ENCODE data around the gene DIAPH3.

DIAPH3 gene

DNA sequence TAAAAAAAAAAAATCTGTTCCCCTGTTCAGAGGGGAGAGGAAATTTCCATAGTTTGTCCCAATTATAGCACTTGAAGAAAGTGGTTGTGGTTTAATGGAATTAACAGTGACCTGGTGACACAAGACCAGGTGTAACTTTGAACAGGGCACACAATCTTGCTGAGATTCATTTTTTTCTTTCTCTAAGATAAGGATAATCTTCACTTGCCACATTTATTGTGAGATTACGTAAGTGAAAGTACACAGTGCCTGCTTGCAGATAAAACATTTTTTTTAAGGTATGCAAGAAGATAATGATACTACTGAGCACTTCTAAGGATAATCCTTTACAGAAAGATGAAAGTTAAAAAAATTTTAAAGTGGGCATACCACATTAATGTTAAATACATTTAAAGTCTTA, 448.1 kb downstream of the DIAPH3 start:
- Histone ChIP-seq H3K4me1 (ENCODE audit: control insufficient read depth, insufficient read depth, low read length) (no peaks in the 10 kb centered on the region), H3K9me3 (ENCODE audit: control insufficient read depth, low read length) (no peaks in the 10 kb centered on the region), H3K27ac (ENCODE audit: insufficient read depth, low read depth, low read length, poor library complexity, severe bottlenecking) (no peak overlapping the region), H3K27me3 (ENCODE audit: control insufficient read depth, insufficient read depth, low read length, poor library complexity, severe bottlenecking) (no peaks in the 10 kb centered on the region), H3K36me3 (ENCODE audit: control insufficient read depth, insufficient read depth, low read length) (no peaks in the 10 kb centered on the region), H3K4me3 (ENCODE audit: insufficient read depth, low read depth, low read length) (no peak overlapping the region)
- WGBS, 2 experiments, result 80% methylated on average over 1 of the region's 1 CpG; no CpG with 5 or more reads in 1 of the 2 experiments

DNA sequence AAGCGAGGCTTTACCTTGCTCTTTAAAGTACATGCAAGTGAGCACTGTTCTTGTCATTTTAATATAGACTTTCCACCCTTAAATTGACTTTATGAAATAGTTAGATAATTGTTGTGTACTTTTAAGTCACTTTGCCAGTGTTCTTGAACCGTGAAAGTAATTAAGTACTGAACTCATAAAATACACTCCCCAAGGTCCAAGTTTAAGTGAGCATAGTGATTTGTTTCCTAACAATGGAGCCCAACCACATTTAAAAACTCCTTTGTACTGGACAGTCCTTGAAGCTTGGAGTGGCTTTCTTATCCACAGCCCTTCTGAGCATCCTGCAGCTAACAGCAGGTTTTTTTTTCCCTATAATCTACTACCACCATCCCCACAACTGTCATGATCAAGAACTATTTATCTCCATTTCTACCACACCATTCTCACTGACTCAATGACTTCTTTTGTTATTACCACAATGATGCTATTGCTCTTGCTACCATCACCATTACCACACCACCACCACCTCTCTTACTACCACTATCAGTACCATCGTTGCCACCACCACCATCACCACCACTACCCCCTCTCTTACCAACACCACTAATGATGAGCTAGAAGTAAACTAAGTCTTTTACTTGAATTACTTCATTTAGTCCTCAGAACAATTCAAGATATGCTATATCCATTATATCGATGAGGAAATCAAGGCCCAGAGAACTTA, 452.6 kb downstream of the DIAPH3 start:
- Histone ChIP-seq H3K36me3 (ENCODE audit: control insufficient read depth, insufficient read depth, low read length) (no peaks in the 10 kb centered on the region), H3K27ac (ENCODE audit: insufficient read depth, low read depth, low read length, poor library complexity, severe bottlenecking) (no peak overlapping the region)
- 92 to 96% methylated on average over 4 of the region's 4 CpGs for WGBS, 2 experiments

DNA sequence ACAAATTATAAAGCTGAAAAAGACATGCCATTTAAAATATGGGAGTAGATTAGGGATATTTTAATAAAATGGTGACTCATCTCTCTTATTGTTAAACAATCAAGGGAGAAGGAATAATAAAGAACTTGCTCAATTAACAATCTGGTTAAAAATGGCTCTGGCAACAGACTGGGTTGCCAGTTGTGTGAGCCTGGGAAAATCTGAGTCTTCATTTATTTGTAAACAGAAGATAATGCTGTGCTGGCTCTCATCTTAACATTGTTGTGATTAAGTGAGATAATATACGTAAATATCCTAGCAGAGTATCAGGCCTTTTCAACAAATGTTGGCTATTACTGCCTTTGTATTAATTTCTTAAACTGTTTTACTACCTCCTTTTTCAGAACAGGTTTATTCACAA, 453.3 kb downstream of the DIAPH3 start:
- Histone ChIP-seq H3K27me3 (ENCODE audit: control insufficient read depth, insufficient read depth, low read length, poor library complexity, severe bottlenecking) (no peaks in the 10 kb centered on the region), H3K9me3 (ENCODE audit: control insufficient read depth, low read length) (no peaks in the 10 kb centered on the region), H3K4me3 (ENCODE audit: insufficient read depth, low read depth, low read length) (no peak overlapping the region), H3K27ac (ENCODE audit: insufficient read depth, low read depth, low read length, poor library complexity, severe bottlenecking) (no peak overlapping the region), H3K36me3 (ENCODE audit: control insufficient read depth, insufficient read depth, low read length) (no peaks in the 10 kb centered on the region), H3K4me1 (ENCODE audit: control insufficient read depth, insufficient read depth, low read length) (no peaks in the 10 kb centered on the region)
- 92% methylated on average over 1 of the region's 1 CpG; no CpG with 5 or more reads in 1 of the 2 experiments for WGBS, 2 experiments

More for the DNA sequence above, 452.6 kb downstream of the DIAPH3 start:
- H3K9me3 ChIP-seq (ENCODE audit: control insufficient read depth, low read length), result no peaks in the 10 kb centered on the region
- no peaks in the 10 kb centered on the region for H3K27me3 ChIP-seq (ENCODE audit: control insufficient read depth, insufficient read depth, low read length, poor library complexity, severe bottlenecking)
- H3K4me1 ChIP-seq (ENCODE audit: control insufficient read depth, insufficient read depth, low read length), result no peaks in the 10 kb centered on the region
- H3K4me3 ChIP-seq (ENCODE audit: insufficient read depth, low read depth, low read length), result no peak overlapping the region

DNA sequence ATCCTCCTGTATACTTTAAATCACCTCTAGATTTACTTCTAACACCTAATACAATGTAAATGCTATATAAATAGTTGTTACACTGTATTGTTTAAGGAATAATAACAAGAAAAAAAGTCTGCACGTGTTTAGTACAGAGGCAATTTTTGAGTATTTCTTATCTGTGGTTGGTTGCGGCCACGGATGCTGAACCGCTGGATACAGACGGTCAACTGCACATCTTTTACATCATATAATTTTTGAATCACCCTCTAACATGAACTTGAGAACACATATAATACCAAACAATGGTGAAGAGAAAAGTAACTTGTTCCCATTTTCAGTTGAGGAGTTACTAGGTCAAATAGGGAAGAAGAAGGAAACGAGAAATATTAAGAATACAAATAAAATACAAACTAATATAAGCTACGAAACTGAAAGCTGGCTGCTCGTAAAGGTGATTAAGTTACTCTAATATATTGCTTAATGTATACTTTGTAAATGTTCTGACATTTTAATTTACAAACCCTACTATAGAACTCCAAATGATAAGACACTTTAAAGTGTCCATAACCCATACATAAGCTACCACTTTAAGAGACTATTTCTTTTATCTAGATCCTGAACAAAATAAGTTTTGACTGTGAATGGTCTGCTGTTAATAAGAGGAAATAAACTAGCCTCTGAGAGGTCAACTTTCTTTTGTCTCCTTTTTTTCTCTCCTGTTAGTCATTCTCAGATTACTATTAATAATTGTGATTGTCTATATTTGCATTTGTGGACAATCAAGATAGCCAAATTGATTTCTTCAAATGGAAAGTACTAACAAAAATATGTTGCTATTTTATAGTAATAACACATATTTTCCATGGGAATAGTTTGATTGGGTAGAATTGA, 457.4 kb downstream of the DIAPH3 start:
- no peak overlapping the region for H3K4me3 ChIP-seq (ENCODE audit: insufficient read depth, low read depth, low read length)
- no peaks in the 10 kb centered on the region for H3K4me1 ChIP-seq (ENCODE audit: control insufficient read depth, insufficient read depth, low read length)
- H3K36me3 ChIP-seq (ENCODE audit: control insufficient read depth, insufficient read depth, low read length), result no peaks in the 10 kb centered on the region
- H3K9me3 ChIP-seq (ENCODE audit: control insufficient read depth, low read length), result no peaks in the 10 kb centered on the region
- 95 to 100% methylated on average over 1 to 6 of the region's 8 CpGs for WGBS, 2 experiments
- H3K27me3 ChIP-seq (ENCODE audit: control insufficient read depth, insufficient read depth, low read length, poor library complexity, severe bottlenecking), result no peaks in the 10 kb centered on the region
- H3K27ac ChIP-seq (ENCODE audit: insufficient read depth, low read depth, low read length, poor library complexity, severe bottlenecking), result no peak overlapping the region

DNA sequence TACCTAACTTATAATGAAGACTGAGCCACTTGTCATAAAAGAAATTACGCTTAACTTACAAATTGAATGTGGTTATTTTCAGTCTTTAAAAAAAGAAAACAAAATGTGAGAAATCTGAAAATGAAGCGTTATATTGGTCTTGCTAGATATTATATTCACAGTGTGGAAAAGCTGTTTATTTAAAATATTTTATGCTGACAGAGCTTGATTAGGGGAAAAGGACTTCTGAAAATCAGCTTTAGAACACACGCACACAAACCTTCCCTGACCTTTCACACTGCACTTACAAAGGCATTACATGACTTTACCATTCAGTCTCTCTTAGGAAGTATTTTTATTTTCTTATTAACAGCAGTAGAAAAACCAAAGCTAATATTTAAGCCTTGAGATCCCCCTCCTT, 461.5 kb downstream of the DIAPH3 start:
- no peaks in the 10 kb centered on the region for H3K27me3 ChIP-seq (ENCODE audit: control insufficient read depth, insufficient read depth, low read length, poor library complexity, severe bottlenecking)
- no peak overlapping the region for H3K4me3 ChIP-seq (ENCODE audit: insufficient read depth, low read depth, low read length)
- 92 to 100% methylated on average over 2 to 3 of the region's 3 CpGs for WGBS, 2 experiments
- H3K4me1 ChIP-seq (ENCODE audit: control insufficient read depth, insufficient read depth, low read length), result no peaks in the 10 kb centered on the region
- no peaks in the 10 kb centered on the region for H3K36me3 ChIP-seq (ENCODE audit: control insufficient read depth, insufficient read depth, low read length)
- H3K27ac ChIP-seq (ENCODE audit: insufficient read depth, low read depth, low read length, poor library complexity, severe bottlenecking), result no peak overlapping the region
- no peaks in the 10 kb centered on the region for H3K9me3 ChIP-seq (ENCODE audit: control insufficient read depth, low read length)

DNA sequence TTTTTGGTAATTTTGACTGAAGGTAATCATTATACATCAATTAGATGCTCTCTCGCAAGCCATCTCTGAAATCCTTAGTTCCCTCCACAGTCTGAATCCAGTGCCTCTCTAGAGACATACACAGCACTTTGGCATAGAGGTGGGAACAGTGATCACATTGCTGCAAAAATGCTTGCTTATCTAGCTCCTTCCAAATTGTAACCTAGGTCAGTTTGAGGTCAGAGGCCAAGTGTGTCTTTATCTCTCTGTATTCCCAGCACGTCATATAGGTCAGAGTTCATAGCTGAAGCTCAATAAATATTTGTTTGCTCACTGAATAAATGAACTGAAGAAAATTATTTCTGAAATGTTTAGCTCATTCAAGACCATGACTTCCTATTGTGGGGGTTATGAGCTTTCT, 462.5 kb downstream of the DIAPH3 start:
- 91 to 95% methylated on average over 2 of the region's 2 CpGs for WGBS, 2 experiments
- Histone ChIP-seq H3K36me3 (ENCODE audit: control insufficient read depth, insufficient read depth, low read length) (no peaks in the 10 kb centered on the region), H3K27me3 (ENCODE audit: control insufficient read depth, insufficient read depth, low read length, poor library complexity, severe bottlenecking) (no peaks in the 10 kb centered on the region), H3K27ac (ENCODE audit: insufficient read depth, low read depth, low read length, poor library complexity, severe bottlenecking) (no peak overlapping the region), H3K9me3 (ENCODE audit: control insufficient read depth, low read length) (no peaks in the 10 kb centered on the region), H3K4me3 (ENCODE audit: insufficient read depth, low read depth, low read length) (no peak overlapping the region), H3K4me1 (ENCODE audit: control insufficient read depth, insufficient read depth, low read length) (no peaks in the 10 kb centered on the region)

DNA sequence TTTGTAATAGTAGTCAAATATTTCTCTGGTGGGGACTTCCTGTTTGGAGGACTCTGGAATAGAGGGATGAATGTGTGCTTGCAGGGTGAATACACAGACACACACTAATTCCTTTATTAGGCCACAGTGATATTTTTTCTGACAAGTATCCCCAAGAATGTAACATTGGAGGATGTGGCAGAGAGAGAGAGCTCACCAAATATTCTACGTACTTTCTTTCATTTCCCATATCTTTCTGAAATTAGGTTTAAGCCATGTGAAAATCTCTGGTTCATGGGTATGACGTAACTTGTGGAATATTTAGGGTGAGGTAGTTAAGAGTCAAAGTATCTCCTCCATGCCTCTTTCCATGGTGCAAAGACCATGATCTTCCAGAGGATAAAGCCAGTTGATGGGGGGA, 463.4 kb downstream of the DIAPH3 start:
- Histone ChIP-seq H3K27ac (ENCODE audit: insufficient read depth, low read depth, low read length, poor library complexity, severe bottlenecking) (no peak overlapping the region), H3K4me3 (ENCODE audit: insufficient read depth, low read depth, low read length) (no peak overlapping the region), H3K27me3 (ENCODE audit: control insufficient read depth, insufficient read depth, low read length, poor library complexity, severe bottlenecking) (no peaks in the 10 kb centered on the region), H3K9me3 (ENCODE audit: control insufficient read depth, low read length) (no peaks in the 10 kb centered on the region), H3K4me1 (ENCODE audit: control insufficient read depth, insufficient read depth, low read length) (no peaks in the 10 kb centered on the region), H3K36me3 (ENCODE audit: control insufficient read depth, insufficient read depth, low read length) (no peaks in the 10 kb centered on the region)
- 100% methylated on average over 1 to 2 of the region's 2 CpGs for WGBS, 2 experiments

DNA sequence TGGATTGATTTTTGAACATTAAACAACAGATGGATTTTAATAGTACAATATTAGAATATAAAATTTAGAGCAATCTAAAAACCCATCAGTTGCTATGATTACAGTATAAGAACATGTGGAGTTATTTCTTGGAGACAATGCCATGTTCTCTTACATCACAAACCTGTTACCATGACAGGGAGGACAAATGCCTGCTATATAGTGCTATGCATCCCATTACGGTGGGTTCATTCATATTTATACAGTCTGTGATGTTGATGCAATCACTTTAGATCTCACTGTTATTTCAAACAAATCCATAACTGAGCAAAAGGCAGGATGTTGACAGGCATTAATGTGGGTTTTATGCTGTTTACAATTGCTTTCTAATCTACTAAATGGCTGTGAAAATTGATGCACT, 467.5 kb downstream of the DIAPH3 start:
- Histone ChIP-seq H3K27ac (ENCODE audit: insufficient read depth, low read depth, low read length, poor library complexity, severe bottlenecking) (no peak overlapping the region), H3K36me3 (ENCODE audit: control insufficient read depth, insufficient read depth, low read length) (no peaks in the 10 kb centered on the region), H3K27me3 (ENCODE audit: control insufficient read depth, insufficient read depth, low read length, poor library complexity, severe bottlenecking) (no peaks in the 10 kb centered on the region), H3K4me3 (ENCODE audit: insufficient read depth, low read depth, low read length) (no peak overlapping the region), H3K9me3 (ENCODE audit: control insufficient read depth, low read length) (no peaks in the 10 kb centered on the region), H3K4me1 (ENCODE audit: control insufficient read depth, insufficient read depth, low read length) (no peaks in the 10 kb centered on the region)
- WGBS, 2 experiments, result 80 to 100% methylated on average over 1 of the region's 1 CpG

DNA sequence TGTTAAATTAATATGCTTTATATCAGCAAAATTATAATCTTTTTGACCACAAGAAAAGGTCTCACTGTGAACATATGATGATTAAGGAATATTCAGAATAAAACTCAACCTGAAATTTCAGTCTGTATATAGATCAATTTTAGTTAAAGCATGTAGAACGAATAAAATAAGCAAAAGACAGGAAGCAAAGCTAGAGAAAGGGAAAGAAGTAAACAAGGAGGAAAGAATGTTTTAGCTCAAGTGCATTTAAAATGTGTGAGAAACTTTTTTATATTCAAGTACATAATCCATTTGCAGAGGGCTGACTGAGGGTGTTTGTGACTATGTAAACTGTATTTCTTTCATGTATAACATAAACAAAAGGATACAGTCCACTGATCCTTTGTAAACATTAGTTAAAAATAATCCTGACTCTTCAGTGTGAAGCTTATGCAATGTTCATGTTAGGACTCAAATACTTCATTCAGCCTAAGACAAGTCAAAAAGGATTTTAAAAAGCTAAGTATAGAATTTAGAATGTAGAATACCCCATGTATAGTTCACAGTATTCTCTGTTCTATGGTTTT, 472.1 kb downstream of the DIAPH3 start:
- Histone ChIP-seq H3K4me3 (ENCODE audit: insufficient read depth, low read depth, low read length) (no peak overlapping the region), H3K36me3 (ENCODE audit: control insufficient read depth, insufficient read depth, low read length) (no peaks in the 10 kb centered on the region), H3K4me1 (ENCODE audit: control insufficient read depth, insufficient read depth, low read length) (peaks cover 11% of the 10 kb centered on the region), H3K27ac (ENCODE audit: insufficient read depth, low read depth, low read length, poor library complexity, severe bottlenecking) (no peak overlapping the region), H3K9me3 (ENCODE audit: control insufficient read depth, low read length) (no peaks in the 10 kb centered on the region), H3K27me3 (ENCODE audit: control insufficient read depth, insufficient read depth, low read length, poor library complexity, severe bottlenecking) (no peaks in the 10 kb centered on the region)
- 82 to 89% methylated on average over 1 of the region's 1 CpG for WGBS, 2 experiments

DNA sequence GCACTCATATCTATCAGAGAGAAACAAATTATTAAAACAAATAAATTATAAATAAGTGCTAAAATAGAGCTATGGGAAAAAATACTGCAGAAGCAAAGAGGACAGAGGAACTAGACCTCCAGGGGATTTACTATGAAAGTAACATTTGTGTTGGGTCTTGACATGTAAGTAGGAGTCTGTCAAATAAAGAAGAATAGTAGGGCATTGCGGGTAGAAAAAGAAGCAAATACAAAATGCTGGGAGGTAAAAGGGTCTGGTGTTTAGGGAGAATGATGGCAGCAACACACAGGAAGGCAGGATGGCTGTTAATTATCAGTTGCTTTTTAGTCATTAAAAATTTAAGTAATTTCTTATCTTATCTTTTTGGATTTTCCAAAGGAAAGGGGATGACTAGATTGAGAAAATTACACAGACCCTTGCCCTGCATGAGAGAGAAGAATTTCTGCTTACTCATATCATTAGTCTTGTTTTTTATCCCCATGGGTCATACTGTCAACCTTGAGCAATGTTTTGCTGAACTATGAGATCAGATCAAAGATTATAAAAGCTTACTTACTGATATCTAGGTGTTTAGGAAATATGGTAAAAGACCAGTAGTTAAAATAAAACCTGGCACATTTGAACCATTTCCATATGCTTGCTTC, 472.7 kb downstream of the DIAPH3 start:
- 79 to 84% methylated on average over 1 of the region's 1 CpG for WGBS, 2 experiments
- H3K27ac ChIP-seq (ENCODE audit: insufficient read depth, low read depth, low read length, poor library complexity, severe bottlenecking), result no peak overlapping the region
- H3K4me3 ChIP-seq (ENCODE audit: insufficient read depth, low read depth, low read length), result no peak overlapping the region

More for the DNA sequence above, 472.7 kb downstream of the DIAPH3 start:
- Histone ChIP-seq H3K36me3 (ENCODE audit: control insufficient read depth, insufficient read depth, low read length) (no peaks in the 10 kb centered on the region), H3K4me1 (ENCODE audit: control insufficient read depth, insufficient read depth, low read length) (peaks cover 11% of the 10 kb centered on the region), H3K27me3 (ENCODE audit: control insufficient read depth, insufficient read depth, low read length, poor library complexity, severe bottlenecking) (no peaks in the 10 kb centered on the region), H3K9me3 (ENCODE audit: control insufficient read depth, low read length) (no peaks in the 10 kb centered on the region)

Measured in ectodermal cell (in vitro differentiated cells).